ENCODE measurements around the gene NAA10.

NAA10 gene

GRCh38 chrX:153948002-153948466, 13.2 kb upstream of the NAA10 start:
- DNase-seq = no peak

GRCh38 chrX:153947009-153947769, 12.4 kb upstream of the NAA10 start:
- DNase-seq = peak; percentile 80

- DNase-seq = no peak
These were observed 11.4 kb upstream of the NAA10 start for GRCh38 chrX:153945956-153946943.

- DNase-seq = no peak
These were observed 9.9 kb upstream of the NAA10 start for GRCh38 chrX:153944800-153945150.

- peak; percentile 52 to 63 for DNase-seq
These were observed 9.4 kb upstream of the NAA10 start, which contains the start of gene RENBP for GRCh38 chrX:153944140-153944799. Gene RENBP, minus strand, starts transcription at chrX:153944643. Its CDS starts 33 bp downstream, at chrX:153944610.

- DNase-seq = no peak
These were observed 6.8 kb upstream of the NAA10 start for GRCh38 chrX:153941336-153942252.

- DNase-seq = no peak
These were observed 4.7 kb upstream of the NAA10 start for GRCh38 chrX:153939573-153939972.

GRCh38 chrX:153938226-153938786, 3.5 kb upstream of the NAA10 start:
- no peak for DNase-seq

GRCh38 chrX:153937056-153937455, 2.2 kb upstream of the NAA10 start:
- DNase-seq = no peak

GRCh38 chrX:153935326-153935851, 552 bp upstream of the NAA10 start:
- DNase-seq = no peak

GRCh38 chrX:153934148-153934761, 582 bp downstream of the NAA10 start:
- no peak for DNase-seq

GRCh38 chrX:153933748-153934147, 1.1 kb downstream of the NAA10 start:
- no peak for DNase-seq

GRCh38 chrX:153932220-153932915, 2.5 kb downstream of the NAA10 start:
- DNase-seq = no peak

GRCh38 chrX:153931748-153932147, 3.1 kb downstream of the NAA10 start:
- no peak for DNase-seq

- DNase-seq = no peak
These were observed 3.7 kb downstream of the NAA10 start for GRCh38 chrX:153931151-153931550.

- no peak for DNase-seq
These were observed 4.6 kb downstream of the NAA10 start for GRCh38 chrX:153930011-153930910.

GRCh38 chrX:153929576-153929975, 5.3 kb downstream of the NAA10 start:
- DNase-seq = no peak

- DNase-seq = no peak
These were observed 6.0 kb downstream of the NAA10 start for GRCh38 chrX:153928846-153929245.
